ENCODE results near the gene REXO1.
A peak's percentile ranks its signal among the peaks of the same experiment; 100 is the strongest.
"Not testable (repeated sequence)": the region's sequence is repeated elsewhere in the genome, so short reads cannot be mapped to it uniquely, and the experiment has no call there.

REXO1 gene, protein sequence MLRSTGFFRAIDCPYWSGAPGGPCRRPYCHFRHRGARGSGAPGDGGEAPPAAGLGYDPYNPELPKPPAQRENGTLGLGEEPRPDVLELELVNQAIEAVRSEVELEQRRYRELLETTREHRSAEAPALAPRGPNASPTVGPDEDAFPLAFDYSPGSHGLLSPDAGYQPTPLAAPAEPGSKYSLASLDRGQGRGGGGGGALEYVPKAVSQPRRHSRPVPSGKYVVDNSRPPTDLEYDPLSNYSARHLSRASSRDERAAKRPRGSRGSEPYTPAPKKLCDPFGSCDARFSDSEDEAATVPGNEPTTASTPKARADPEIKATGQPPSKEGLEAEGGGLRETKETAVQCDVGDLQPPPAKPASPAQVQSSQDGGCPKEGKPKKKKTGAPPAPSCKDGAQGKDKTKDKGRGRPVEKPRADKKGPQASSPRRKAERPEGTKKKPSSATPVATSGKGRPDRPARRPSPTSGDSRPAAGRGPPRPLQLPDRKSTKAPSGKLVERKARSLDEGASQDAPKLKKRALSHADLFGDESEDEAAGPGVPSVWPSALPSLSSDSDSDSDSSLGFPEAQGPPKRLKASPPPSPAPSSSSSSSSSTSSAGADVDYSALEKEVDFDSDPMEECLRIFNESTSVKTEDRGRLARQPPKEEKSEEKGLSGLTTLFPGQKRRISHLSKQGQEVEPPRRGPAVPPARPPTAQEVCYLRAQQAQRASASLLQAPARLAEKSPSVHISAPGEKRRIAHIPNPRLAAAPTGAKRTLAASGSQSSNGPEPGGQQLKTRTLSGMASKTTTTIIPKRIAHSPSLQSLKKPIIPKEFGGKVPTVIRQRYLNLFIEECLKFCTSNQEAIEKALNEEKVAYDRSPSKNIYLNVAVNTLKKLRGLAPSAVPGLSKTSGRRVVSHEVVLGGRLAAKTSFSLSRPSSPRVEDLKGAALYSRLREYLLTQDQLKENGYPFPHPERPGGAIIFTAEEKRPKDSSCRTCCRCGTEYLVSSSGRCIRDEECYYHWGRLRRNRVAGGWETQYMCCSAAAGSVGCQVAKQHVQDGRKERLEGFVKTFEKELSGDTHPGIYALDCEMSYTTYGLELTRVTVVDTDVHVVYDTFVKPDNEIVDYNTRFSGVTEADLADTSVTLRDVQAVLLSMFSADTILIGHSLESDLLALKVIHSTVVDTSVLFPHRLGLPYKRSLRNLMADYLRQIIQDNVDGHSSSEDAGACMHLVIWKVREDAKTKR
- total RNA-seq, result 63.0 to 149 reads per million in 2 donors

DNA sequence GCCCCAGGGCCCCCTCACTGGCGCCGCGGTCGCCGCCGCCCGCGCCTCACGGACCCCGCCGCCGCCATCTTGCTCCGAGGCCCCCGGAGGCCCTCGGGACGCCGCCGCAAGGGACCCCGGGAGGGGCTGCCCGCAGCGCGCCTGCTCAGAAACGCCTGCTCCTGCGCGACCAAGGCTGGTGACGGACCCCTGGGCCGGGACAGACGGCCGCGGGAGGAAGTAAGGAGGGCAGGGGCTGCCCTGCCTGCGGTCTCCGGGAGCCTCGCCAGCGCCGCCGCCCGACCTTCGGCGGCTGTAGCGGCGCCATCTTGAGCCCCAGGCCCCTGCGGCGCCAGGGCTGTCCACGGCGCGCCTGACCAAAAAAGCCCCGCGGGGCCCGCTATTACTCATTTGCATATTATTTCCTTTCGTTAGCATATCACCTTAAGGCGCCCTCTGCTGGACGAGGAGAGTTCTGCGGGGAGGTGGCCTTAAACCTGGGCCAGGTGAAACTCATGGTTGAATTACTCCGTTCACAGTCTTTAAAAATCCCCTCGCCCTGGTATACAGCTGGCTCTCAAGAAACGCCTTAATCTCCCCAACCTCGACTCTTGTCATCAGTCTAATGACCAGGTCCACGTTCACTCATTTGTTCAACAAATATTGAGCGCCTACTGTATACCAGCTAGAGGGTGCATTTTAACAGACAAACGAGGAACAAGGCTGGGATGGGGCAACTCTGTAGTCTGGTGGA is at the start of gene REXO1:
Gene REXO1, minus strand, starts transcription at position 85 of the 733 bp plus-strand sequence. CDS start 125 bp downstream, outside the sequence.
- peak; percentile 93 to 97 (median 95) for DNase-seq

DNA sequence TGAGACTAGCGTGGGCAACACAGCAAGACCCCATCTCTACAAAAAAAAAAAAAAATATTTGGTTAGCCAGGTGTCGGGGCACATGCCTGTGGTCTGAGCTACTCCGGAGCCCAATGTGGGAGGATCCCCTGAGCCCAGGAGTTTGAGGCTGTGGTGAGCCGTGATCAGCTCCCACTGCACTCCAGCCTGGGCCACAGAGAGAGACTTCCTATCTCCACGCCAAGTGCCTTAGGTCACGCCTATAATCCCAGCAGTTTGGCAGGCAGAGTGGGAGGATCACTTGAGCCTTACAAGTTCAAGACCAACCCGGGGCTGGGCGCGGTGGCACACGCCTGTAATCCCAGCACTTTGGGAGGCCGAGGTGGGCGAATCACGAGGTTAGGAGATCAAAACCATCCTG is 48.2 kb upstream of the REXO1 start:
- no peak for DNase-seq

DNA sequence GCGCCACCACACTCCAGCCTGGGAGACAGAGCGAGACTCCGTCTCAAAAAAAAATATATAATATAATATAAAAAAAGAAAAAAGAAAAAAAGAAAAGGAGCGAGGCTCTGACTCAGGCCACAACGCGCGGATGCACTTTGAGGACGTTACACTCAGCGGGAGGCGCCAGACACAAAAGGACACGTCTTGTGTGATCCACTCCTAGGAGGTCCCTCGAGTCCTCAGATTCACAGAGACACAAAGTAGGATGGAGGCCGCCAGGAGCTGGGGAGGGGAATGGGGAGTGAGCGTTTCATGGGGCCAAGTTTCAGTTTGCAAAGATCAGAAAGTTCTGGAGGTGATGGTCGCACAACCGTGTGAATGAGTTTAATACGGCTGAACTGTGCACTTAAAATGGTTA is 45.5 kb upstream of the REXO1 start:
- DNase-seq, result no peak

DNA sequence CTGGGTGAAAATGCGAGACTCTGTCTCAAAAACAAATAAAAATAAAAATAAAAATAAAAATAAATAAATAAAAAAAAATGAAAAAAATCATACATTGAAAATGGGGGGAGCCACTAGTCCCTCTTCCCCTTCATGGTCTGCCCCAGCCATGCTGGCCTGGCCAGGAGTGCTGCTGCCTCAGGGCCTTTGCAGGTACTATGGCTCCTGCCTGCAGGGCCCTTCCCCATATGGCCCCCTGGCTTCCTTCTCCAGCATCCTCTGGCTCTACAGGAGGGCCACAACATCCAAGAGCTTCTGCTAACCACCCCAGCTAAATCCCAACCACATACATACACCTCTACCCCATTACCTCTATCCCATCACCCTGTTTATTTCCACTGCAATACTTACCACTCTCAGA is 41.6 kb upstream of the REXO1 start:
- no peak for DNase-seq

DNA sequence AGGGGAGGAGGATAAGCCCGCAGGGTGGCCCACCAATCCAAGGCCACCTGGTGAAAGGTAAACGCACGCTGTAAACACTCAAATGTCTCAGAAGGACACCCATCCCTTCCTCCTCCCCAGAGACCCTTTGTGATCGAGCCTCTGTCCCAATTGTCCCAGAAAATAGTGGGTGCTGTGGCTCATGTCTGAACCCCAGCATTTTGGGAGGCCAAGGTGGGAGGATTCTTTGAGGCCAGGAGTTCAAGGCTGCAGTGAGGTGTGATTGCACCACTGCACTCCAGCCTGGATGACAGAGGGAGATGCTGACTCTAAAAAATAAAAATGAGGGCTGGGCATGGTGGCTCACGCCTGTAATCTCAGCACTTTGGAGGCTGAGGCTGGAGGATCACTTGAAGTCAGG is 40.1 kb upstream of the REXO1 start:
- no peak for DNase-seq

DNA sequence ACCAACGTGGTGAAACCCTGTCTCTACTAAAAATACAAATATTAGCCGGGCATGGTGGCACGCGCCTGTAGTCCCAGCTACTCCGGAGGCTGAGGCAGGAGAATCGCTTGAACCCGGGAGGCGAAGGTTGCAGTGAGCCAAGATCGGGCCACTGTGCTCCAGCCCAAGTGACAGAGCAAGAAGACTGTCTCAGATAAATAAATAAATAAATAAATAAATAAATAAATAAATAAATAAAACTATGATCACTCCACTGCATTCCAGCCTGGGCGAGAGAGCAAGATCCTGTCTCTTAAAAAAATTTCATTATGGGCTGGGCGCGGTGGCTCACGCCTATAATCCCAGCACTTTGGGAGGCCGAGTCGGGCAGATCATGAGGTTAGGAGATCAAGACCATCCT is 38.1 kb upstream of the REXO1 start:
- not testable (repeated sequence) for DNase-seq

DNA sequence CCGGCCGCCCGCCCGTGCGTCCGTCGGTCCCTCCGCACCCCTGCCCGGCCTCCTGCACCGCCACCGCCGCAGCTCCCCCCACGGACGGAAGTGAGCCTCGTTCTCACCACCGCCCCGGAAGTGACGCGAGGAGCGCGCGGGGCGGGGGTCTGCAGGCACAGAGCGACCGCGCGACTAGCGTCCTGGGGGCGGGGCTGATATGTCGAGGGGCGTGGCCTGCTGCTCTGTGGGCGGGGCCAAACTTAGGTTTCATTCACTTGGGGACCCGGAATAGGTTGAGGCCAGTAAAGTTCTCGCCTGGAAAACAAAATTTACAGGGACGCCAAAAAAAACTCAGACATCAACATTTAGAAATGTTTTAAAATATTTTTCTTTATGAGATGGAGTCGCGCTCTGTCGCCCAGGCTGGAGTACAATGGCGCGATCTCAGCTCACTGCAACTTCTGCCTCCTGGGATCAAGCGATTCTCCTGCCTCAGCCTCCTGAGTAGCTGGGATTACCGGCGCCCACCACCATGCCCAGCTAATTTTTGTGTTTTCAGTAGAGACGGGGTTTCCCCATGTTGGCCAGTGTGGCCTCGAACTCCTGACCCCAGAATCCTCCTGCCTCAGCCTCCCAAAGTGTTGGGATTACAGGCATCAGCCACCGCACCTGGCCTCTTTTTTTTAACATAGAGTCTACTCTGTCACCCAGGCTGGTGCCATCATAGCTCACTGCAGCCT is 37.3 kb upstream of the REXO1 start, which contains the start of gene ABHD17A:
Gene ABHD17A, minus strand, starts transcription at position 99 of the 722 bp plus-strand sequence. CDS start 3,930 bp downstream, outside the sequence.
- peak; percentile 88 to 96 (median 92) for DNase-seq

DNA sequence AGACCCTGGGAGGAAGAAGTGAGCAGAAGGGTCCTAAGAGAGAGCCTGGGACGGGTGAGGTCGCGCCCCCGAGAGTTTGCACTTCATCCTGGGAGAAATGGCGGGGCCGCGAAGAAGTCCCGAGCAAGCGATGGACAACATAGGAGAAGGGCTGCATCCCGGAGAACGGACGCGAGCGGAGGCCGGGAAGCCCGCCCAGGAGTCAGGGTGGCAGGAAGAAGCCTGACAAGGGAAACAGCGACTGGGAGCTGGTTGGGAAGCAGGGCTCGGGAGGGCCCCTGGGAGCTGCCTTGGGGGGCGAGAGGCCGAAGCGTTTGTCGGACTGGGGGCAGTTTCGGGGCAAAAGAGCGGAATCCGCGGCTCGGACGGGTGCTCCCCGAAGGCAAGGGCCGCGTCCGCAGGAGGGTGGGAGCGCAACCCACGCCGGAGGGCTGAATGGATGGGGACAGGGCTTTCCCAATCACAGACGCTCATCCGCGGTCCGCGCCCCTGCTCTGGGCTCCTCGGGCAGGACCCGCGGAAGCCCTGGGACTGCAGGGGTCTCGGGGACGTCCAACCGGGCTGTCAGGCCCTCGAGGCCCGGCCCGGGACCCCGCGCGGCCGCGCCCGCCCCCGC is 36.5 kb upstream of the REXO1 start:
- no peak for DNase-seq

DNA sequence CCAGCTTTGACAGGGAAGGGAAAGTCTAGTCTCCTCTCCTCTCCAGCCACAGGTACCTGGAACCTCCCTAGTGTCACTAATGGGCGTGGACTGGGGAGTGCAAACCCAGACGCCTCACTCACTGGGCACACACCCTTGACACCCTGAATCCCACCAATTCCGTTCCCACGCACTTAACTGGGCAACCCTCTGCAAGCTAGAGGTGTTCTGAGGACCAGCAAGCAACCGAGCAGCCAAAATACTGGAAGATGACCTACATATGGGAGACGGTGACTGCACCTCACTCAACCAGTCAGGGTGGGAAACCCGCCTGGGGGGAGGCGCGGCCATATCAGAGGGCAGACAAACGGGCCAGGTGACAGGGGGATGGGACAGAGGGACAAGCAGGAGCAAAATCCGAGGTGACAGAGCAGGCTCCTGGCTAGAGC is 36.0 kb upstream of the REXO1 start:
- peak in 2 of 5 experiments; percentile 49 to 81 for DNase-seq

DNA sequence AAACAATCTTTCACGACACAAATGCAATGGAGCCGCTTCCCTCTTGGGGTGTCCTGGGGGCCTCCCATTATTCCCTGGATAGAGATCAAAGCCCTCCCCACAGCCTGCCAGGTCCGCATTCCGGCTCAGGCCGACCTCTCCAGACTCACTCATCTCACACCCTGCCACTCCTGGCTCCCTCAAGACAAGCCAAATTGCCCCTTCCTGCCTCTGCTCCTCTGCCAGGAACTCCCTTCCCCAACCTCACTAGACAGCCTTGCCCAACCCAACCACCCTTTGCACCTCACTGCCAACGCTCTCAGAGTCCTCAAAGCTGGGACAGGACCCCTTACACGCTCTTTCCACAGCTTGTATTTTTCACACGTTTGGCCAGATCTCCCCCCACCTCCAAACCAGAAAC is 35.5 kb upstream of the REXO1 start:
- DNase-seq, result peak in 2 of 5 experiments; percentile 39 to 41

DNA sequence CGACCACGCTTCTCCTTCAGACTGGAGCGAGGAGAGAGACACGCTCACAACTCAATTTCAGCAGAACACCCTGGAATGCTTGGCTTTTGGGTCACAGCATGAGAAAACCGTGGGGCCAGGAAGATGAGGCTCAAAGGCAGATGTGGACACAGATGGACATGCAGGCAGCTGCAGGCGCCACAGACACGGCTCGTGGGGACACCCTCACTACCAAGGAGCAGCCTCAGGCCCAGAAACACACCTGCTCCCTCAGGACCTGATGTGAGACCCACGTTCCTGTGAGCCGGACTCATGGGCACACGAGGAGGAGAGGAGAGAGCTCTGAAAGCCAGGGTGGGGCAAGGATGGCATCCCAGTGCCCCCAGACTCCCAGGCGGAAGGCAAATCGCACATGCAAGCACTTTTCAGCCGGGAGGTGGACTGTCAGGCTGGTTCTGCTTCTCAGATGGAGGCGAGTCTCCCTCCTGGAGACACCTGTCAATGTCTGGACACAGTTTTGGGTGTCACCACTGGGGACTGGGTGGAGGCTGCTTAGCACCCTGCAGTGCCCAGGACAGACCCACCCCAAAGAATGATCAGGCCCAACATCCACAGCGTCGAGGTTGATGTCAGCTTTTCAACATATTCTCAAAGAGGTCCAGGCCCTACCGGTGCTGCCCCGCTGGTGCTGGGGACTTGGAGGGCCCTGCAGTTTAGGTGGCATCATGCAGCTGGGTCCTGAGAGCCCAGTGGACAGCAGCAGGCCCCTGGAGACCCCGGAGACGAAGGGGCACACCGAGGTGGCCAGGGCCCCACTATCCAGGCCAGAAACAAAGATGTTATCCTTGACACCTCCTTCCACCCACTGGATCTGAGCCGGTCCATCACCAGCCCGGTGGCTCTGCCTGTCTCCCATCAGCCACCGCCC is 34.8 kb upstream of the REXO1 start:
- DNase-seq, result no peak

DNA sequence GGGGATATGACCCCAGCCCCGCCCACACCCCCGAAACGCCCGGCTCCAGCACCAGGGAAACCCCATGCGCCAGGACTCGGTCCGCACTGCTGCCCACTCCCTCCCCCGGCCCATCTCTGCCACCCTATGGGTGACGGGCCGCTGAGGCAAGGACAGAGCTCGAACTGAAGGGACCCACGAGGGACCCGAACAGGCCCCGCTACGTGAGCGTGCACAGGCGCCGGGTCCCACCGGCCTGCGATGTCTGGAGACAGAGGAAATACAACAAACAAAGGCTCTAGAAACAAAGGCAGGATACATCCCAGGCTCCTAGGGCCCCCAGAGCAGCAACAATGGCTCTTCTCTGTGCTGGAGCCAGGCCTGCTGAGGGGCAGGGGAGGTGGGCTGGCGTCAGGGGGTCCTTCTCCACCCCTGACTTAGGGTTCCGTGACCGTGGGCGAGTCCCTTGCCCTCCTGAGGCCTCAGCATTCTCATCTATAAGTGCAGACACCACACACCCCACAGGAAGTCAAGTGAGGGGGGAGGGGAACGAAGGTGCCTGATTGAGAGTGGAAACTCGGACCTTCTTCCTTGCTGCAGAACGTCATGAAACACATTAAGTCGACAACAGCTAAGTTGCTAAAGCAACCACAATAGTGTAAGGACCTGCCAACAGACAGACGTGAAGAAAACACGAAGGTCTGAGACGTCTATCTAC is 34.0 kb upstream of the REXO1 start:
- DNase-seq, result peak in 3 of 5 experiments; percentile 50 to 93 (median 92)

DNA sequence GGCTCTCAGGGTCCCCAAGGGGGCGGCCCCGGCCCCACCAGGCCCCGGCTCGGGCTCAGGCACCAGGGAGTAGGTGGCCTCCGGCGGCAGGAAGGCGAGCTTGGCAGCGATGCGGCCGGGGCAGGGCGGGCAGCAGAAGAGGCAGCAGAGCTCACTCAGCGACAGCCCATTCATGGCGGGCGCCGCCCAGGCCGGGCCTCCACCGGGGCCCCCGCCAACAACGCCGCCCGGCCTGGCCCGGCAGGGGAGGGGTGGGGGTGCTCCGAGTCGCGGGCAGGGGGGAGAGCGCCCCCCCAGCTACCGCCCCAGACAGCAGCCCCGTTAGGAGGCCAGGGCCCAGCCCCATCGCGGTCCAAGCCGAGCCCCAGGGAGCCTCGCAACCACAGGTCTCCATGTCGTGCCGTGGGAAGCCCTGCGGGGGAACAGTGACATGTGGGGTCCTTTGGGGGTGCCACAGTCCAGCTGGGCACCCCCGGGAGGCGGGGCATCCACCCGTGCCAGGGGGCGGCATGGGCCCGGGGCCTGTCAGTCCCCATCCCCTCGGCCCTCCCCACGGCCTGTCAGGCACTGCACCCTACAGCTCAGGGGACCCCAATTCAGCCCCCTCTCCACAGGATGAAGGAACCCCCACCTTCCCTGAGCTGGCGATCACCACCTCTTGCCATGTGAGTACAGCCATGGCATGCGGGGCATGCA is 33.3 kb upstream of the REXO1 start:
- DNase-seq, result peak in 1 of 5 experiments; percentile 25

DNA sequence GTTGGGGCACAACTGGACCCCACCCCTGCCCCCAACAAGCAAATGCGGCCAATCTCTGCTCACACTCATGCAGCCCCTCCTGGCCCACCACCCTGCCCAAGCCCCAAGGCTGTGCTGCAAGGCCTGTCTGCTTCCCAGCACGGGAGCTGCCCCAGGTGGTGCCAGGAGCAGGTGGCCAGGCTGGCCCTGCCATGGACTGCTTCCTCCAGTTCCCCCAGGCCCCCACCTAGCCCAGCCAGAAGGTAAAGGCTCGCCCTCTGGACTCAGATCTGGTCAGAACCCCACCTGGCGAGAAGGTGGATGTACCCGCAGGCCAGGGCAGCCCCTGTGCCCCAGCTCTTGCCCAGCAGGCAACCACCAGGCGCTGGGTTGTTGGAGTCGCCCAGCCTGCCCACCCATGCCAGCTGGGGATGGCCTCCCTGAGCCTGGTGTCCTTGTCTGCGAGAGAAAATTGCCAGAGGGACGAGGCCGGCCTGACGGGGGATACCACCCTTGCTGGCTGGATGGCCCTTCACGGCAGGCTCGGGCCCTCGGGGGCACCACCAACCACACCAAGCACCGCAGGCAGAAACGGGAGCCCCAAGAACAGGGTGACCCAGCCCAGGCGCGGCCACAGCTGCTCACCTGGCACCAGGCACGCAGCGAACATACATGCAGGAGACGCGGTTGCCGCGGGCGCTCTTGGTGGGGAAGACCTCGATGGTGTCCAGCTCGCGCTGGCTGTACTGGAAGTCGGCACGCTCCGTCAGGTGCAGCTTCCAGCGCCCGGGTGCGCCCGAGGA is 32.5 kb upstream of the REXO1 start:
- DNase-seq, result no peak

DNA sequence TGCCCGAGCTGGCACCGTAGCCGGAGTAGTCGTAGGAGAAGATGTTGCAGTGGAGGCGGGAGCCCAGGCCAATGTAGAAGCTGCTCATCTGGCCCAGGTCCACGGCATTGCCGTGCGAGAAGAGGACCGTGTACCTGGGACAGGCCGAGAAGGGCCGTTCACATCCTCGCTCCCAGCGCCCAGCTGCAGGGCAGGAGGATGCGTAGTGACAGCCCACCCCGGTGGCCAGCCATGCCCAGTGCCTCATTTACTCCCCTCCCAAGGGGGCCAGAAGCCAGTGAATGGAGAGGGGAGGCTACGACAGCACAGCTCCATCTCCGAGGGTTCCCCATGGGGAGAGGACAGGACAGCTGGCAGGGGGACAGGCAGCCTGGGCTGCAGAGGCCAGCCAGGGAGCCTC is 31.7 kb upstream of the REXO1 start:
- DNase-seq, result not testable (repeated sequence)

DNA sequence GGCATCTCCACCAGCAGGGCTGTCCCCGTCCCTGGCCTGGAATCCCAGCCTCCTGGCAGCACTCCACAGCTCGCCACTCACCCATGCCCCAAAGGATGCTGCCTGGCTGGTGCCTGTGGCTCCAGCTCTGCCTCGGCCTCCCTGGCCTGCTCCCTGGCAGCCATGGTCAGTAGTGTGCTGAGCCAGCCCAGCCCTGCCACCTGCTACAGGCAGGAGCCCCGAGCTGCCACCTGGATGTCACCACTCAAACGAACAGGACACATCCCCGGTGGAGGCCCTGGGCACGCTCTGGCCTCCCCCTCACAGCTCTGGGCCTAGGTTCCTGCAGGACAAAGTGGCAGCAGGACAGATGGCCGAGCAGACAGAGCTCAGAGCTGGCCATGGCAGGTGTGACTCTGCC is 30.3 kb upstream of the REXO1 start:
- not testable (repeated sequence) for DNase-seq

DNA sequence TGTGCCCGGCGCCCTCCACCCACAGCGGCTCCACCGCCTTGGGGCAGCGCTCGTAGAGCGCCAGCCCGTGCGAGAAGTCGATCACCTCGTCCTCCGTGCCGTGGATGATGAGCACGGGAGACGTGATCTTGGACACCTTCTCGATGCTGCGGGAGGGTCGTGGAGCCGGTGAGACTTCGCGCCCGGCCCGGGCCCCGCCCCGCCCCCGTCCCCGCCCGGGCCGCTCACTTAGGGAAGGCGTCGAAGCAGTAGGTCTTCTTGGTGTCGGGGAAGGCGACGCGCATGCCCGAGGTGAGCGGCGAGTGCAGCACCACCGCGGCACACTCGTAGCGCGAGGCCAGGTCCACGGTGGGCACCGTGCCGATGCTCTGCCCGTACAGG is 29.0 kb upstream of the REXO1 start:
- not testable (repeated sequence) for DNase-seq

All from T-helper 2 cell (primary cell).